Loucy (cell line): Measurements from ENCODE around the gene ARHGAP32.

ENCODE experiments used
- H2AFZ ChIP-seq: fragments of 200-600 bp; sonication (generic); 2 replicates; pipeline ENCODE4 v1.6.0; 2016; ENCODE audit warnings: antibody characterized with exemption, mild to moderate bottlenecking, low read length, moderate library complexity
- H3F3A ChIP-seq: fragments of 200-600 bp; 2 replicates; pipeline ENCODE4 v1.6.0; 2016; ENCODE audit warnings: antibody characterized with exemption, low read depth, mild to moderate bottlenecking
- H3K27me3 ChIP-seq: fragments of 200-600 bp; sonication (generic); 2 replicates; pipeline ENCODE4 v1.6.1; 2014; ENCODE audit warnings: low read length, mild to moderate bottlenecking; ENCODE audit not compliant: insufficient read depth, poor library complexity, severe bottlenecking
- H3K36me3 ChIP-seq: fragments of 200-600 bp; sonication (generic); 2 replicates; pipeline ENCODE4 v1.6.1; 2016; ENCODE audit warnings: low read length; ENCODE audit not compliant: insufficient read depth
- H3K4me1 ChIP-seq: fragments of 200-600 bp; sonication (generic); 2 replicates; pipeline ENCODE4 v1.5.1; 2014; ENCODE audit warnings: low read length, mild to moderate bottlenecking; ENCODE audit not compliant: insufficient read depth, poor library complexity, severe bottlenecking
- H3K4me2 ChIP-seq: fragments of 200-600 bp; sonication (generic); 2 replicates; pipeline ENCODE4 v1.6.0; 2014; ENCODE audit warnings: antibody characterized with exemption, low read length, low read depth, mild to moderate bottlenecking; ENCODE audit not compliant: poor library complexity, severe bottlenecking
- H3K4me3 ChIP-seq: fragments of 200-600 bp; sonication (generic); 2 replicates; pipeline ENCODE4 v1.5.1; 2014; ENCODE audit warnings: low read length, mild to moderate bottlenecking, mixed read lengths; ENCODE audit not compliant: poor library complexity, severe bottlenecking
- H3K79me2 ChIP-seq: fragments of 200-600 bp; sonication (generic); 2 replicates; pipeline ENCODE4 v1.6.1; 2014; ENCODE audit warnings: low read length; ENCODE audit not compliant: insufficient read depth
- H3K9ac ChIP-seq: fragments of 200-600 bp; sonication (generic); 2 replicates; pipeline ENCODE4 v1.6.0; 2014; ENCODE audit warnings: mild to moderate bottlenecking, low read depth, low read length, moderate library complexity; ENCODE audit not compliant: poor library complexity, severe bottlenecking
- H3K9me2 ChIP-seq: fragments of 200-600 bp; sonication (generic); replicated peaks from 2 replicates; pipeline ENCODE4 v1.6.1; 2016; ENCODE audit warnings: low read depth, low read length, mixed read lengths
- H3K9me3 ChIP-seq: fragments of 200-600 bp; sonication (generic); 2 replicates; pipeline ENCODE4 v1.6.1; 2014; ENCODE audit warnings: mild to moderate bottlenecking, antibody characterized with exemption, low read length, low read depth; ENCODE audit not compliant: insufficient read depth
- H4K20me1 ChIP-seq: fragments of 200-600 bp; sonication (generic); 2 replicates; pipeline ENCODE4 v1.6.0; 2014; ENCODE audit warnings: antibody characterized with exemption, low read length, mild to moderate bottlenecking; ENCODE audit not compliant: insufficient read depth, poor library complexity, severe bottlenecking
- EZH2phosphoT487 ChIP-seq: fragments of 200-600 bp; IDR thresholded peaks from 2 replicates; pipeline ENCODE4 v1.6.1; 2018; ENCODE audit warnings: antibody characterized with exemption, mild to moderate bottlenecking, moderate library complexity, borderline replicate concordance
- TF ChIP-seq, protein P1 (sequence below): fragments of 200-600 bp; sonication (generic); conservative IDR thresholded peaks from 2 replicates; pipeline ENCODE4 v1.5.1; 2014; ENCODE audit warnings: mild to moderate bottlenecking, antibody characterized with exemption, low read length

Gene ARHGAP32

DNA sequence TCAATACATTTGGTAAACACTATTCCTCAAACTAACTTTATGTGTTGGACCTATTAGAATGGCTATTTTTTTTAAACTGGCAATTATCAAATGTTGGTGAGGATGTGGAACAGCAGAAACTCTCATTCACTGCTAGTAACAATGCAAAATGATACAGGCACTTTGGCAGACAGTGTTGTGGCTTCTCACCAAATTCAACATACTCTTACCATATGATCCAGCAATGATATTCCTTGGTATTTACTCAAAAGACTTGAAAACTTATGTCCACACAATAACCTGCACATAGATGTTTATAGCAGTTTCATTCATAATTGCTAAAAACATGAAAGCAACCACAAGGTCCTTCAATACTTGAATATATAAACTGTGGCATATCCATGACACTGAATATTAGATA, 136.9 kb downstream of the ARHGAP32 start:
- H3K79me2 ChIP-seq: no peaks in the 10 kb centered on the region
- TF ChIP-seq EZH2phosphoT487: no peak
- TF ChIP-seq, protein P1, sequence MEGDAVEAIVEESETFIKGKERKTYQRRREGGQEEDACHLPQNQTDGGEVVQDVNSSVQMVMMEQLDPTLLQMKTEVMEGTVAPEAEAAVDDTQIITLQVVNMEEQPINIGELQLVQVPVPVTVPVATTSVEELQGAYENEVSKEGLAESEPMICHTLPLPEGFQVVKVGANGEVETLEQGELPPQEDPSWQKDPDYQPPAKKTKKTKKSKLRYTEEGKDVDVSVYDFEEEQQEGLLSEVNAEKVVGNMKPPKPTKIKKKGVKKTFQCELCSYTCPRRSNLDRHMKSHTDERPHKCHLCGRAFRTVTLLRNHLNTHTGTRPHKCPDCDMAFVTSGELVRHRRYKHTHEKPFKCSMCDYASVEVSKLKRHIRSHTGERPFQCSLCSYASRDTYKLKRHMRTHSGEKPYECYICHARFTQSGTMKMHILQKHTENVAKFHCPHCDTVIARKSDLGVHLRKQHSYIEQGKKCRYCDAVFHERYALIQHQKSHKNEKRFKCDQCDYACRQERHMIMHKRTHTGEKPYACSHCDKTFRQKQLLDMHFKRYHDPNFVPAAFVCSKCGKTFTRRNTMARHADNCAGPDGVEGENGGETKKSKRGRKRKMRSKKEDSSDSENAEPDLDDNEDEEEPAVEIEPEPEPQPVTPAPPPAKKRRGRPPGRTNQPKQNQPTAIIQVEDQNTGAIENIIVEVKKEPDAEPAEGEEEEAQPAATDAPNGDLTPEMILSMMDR: no peak
- no peak overlapping the region for H3K9ac ChIP-seq
- no peaks in the 10 kb centered on the region for H3K4me1 ChIP-seq
- H3K4me3 ChIP-seq: no peak overlapping the region
- no peaks in the 10 kb centered on the region for H3K9me2 ChIP-seq
- no peaks in the 10 kb centered on the region for H3F3A ChIP-seq
- no peaks in the 10 kb centered on the region for H4K20me1 ChIP-seq
- H2AFZ ChIP-seq: no peak overlapping the region
- no peaks in the 10 kb centered on the region for H3K9me3 ChIP-seq
- H3K27me3 ChIP-seq: no peaks in the 10 kb centered on the region
- H3K4me2 ChIP-seq: no peak overlapping the region
- H3K36me3 ChIP-seq: 0 out of 2 replicates have a peak, but pooled peaks cover 3% of the 10 kb centered on the region

DNA sequence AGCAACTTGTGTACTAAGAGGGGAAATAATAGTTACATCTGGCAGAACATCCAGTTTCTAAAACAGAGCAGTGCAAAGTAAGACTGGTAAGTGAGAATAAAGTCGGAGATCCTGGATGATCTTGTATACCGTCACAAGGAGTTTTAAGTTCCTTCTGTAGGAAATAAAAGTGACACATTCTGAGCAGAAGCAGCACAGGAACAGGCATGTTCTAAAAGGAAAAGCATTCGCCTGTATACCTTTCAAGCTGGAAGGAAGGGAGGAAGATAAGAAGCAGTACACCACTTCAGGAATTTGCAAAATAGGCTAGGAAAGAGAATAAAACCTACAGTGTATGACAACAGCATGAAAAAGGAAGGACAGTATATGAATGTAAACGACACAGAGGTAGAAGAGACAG, 143.2 kb downstream of the ARHGAP32 start:
- H2AFZ ChIP-seq: no peak overlapping the region
- no peaks in the 10 kb centered on the region for H3K9me3 ChIP-seq
- no peaks in the 10 kb centered on the region for H4K20me1 ChIP-seq
- H3F3A ChIP-seq: no peaks in the 10 kb centered on the region
- H3K79me2 ChIP-seq: no peaks in the 10 kb centered on the region
- no peak overlapping the region for H3K9ac ChIP-seq
- H3K36me3 ChIP-seq: no peaks in the 10 kb centered on the region
- H3K4me3 ChIP-seq: no peak overlapping the region
- H3K27me3 ChIP-seq: no peaks in the 10 kb centered on the region
- H3K9me2 ChIP-seq: no peaks in the 10 kb centered on the region
- TF ChIP-seq, protein P1: no peak
- TF ChIP-seq EZH2phosphoT487: no peak
- no peak overlapping the region for H3K4me2 ChIP-seq
- H3K4me1 ChIP-seq: no peaks in the 10 kb centered on the region

DNA sequence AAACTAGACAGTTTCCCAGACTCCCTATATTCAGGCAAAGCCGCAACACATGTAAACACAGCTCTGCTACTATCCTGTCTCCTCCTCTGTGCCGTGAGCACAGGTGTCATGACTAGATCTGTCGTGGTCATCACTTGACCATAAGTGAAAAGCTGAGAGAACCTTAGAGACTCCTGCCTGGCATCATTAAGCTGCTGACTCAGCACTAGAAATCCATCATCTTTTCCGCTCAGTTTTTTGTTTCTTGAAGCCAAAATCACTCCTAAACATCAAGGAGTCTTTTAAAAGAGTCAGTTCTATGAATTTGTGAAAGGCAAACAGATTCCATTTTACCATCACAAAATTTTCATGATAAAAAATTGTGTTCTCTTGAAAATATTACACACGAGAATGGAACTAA, 147.0 kb downstream of the ARHGAP32 start:
- H2AFZ ChIP-seq: no peak overlapping the region
- TF ChIP-seq, protein P1: no peak
- TF ChIP-seq EZH2phosphoT487: no peak
- H3K4me3 ChIP-seq: no peak overlapping the region
- no peaks in the 10 kb centered on the region; the same call in 1 of the 2 replicates for H3K36me3 ChIP-seq
- no peaks in the 10 kb centered on the region for H3K27me3 ChIP-seq
- no peaks in the 10 kb centered on the region for H3K4me1 ChIP-seq
- no peaks in the 10 kb centered on the region for H3K79me2 ChIP-seq
- H3K9ac ChIP-seq: no peak overlapping the region
- no peaks in the 10 kb centered on the region for H3F3A ChIP-seq
- no peak overlapping the region for H3K4me2 ChIP-seq
- no peaks in the 10 kb centered on the region for H4K20me1 ChIP-seq
- no peaks in the 10 kb centered on the region for H3K9me3 ChIP-seq
- H3K9me2 ChIP-seq: no peaks in the 10 kb centered on the region
